K562 (cell line): ENCODE measurements around the gene NUP62CL. TPM values are rescaled to one million over a fixed set of nuclear protein-coding genes. Genes with fewer than 3 reads are reported as not detected.

ENCODE experiments used
- BCOR ChIP-seq: fragments of 450-650 bp; IDR thresholded peaks from 2 replicates; pipeline ENCODE4 v1.6.1; 2016
- HDAC6 ChIP-seq: IDR thresholded peaks from 2 replicates; pipeline ENCODE4 v1.6.1; 2012; ENCODE audit warnings: low read depth, mild to moderate bottlenecking, control low read depth, inconsistent platforms, low read length, moderate library complexity
- NFIX ChIP-seq: fragments of 250-450 bp; sonication (Bioruptor Pico); IDR thresholded peaks from 2 replicates; pipeline ENCODE4 v1.4.0; 2020; ENCODE audit warnings: low read depth, mild to moderate bottlenecking, moderate library complexity
- NFXL1 ChIP-seq: fragments of 450-650 bp; formaldehyde crosslinking; IDR thresholded peaks from 2 replicates; pipeline ENCODE4 v1.4.0; 2021; ENCODE audit warnings: mild to moderate bottlenecking
- ZBTB2 ChIP-seq: fragments of 450-650 bp; IDR thresholded peaks from 2 replicates; pipeline ENCODE4 v1.6.1; 2016; ENCODE audit warnings: antibody characterized with exemption
- ZFX ChIP-seq: sonication (generic); formaldehyde crosslinking; IDR thresholded peaks from 2 replicates; pipeline ENCODE4 v1.8.0; 2022; ENCODE audit warnings: mild to moderate bottlenecking, missing genetic modification reagents, moderate library complexity
- ZNF143 ChIP-seq: sonication (generic); formaldehyde crosslinking; IDR thresholded peaks from 2 replicates; pipeline ENCODE4 v1.9.0; 2022; ENCODE audit warnings: mild to moderate bottlenecking, missing genetic modification reagents
- polyA plus RNA-seq, 8 experiments: library from polyadenylated mRNA; depleted of rRNA in 4 of 8; stranded (reverse) in 5 of 8; unstranded in 3 of 8; fragments of >200 nt; fragmentation: Nextera tagmentation in 2 of 8; fragmentation: Illumina TruSeq in 1 of 8; extraction: Ambion mirVana in 2 of 8; extraction: Trizol in 1 of 8; gene quantifications; 2 replicates each; pipeline versions ENCODE4 v1.2.1 to v1.2.3, GENCODE V29; 2011 to 2014; ENCODE audit warnings: inconsistent platforms in 1 of 8, missing spikeins in 1 of 8
- total RNA-seq, 7 experiments: library from RNA; depleted of rRNA in 6 of 7; stranded (reverse); fragments of >200 nt in 6 of 7; fragmentation: Illumina TruSeq in 2 of 7; extraction: Trizol in 2 of 7; gene quantifications; 2 replicates each; pipeline versions ENCODE4 v1.2.1 to v1.2.3, GENCODE V29; 2011 to 2021; ENCODE audit warnings: low replicate concordance in 1 of 7
- TF ChIP-seq, protein P1 (sequence below): fragments of 450-650 bp; conservative IDR thresholded peaks from 2 replicates; pipeline ENCODE4 v1.6.1; 2016; ENCODE audit warnings: missing genetic modification characterization, low read depth, mild to moderate bottlenecking, control low read depth, missing compliant biosample characterization
- TF ChIP-seq, protein P2 (sequence below): fragments of 200-800 bp; sonication (Bioruptor generic); IDR thresholded peaks from 2 replicates; pipeline ENCODE4 v1.6.1; 2016; ENCODE audit warnings: missing genetic modification characterization, missing compliant biosample characterization
- TF ChIP-seq, protein P3 (sequence below): IDR thresholded peaks from 3 replicates; pipeline ENCODE4 v1.6.1; 2011; ENCODE audit warnings: borderline replicate concordance, mild to moderate bottlenecking, moderate library complexity; ENCODE audit not compliant: insufficient read length; ENCODE audit errors: extremely low read depth
- TF ChIP-seq, protein P4 (sequence below): fragments of 450-650 bp; IDR thresholded peaks from 2 replicates; pipeline ENCODE4 v1.6.1; 2018; ENCODE audit not compliant: partially characterized antibody

NUP62CL gene
- total and polyA plus RNA-seq, 9 of the 15 experiments (the other 6 are each of a cell fraction or from before 2014, with no cell fraction given): 29.7 to 101 (median 42.7) TPM

DNA sequence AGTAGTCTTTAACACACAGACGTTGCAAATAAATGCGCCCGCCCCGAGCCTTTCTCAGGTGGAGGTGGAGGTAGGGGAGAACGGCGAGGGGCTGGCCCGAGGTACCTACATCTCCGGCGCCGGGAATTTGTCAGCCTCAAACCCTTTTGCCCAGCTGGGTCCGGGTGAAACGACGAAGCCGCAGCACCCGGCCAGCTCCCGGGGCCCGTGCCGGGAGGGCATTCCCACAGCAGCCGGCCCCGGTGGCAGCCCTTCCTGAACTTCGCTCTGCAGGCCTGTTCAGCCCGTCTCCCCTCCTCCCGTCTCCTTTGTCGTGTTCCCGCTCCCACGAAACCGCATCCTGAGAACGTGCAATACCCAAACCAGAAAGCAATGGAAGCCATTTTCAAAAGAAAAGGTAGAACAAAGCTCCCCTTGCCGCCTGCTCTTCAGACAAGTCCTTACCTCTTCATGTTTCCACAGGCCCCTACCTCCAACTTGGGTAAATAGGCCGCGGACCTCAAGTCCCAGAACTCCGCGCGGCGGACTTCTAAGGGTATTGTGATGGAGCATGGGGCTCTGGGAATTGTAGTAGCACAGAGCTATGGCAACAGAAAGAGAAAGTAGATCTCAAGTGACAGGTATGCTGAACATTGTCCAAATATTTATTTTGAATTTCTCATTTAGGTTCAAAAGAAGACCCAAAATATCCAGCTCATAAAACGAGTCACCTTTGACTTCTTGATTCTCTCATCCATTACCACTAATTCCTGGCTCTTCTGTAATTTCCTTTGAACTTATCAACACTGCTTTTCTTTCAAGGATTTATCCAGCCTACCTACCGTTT lies 87.7 kb downstream of the NUP62CL start, which contains the start of gene RBM41 (continued):
- TF ChIP-seq, protein P1, sequence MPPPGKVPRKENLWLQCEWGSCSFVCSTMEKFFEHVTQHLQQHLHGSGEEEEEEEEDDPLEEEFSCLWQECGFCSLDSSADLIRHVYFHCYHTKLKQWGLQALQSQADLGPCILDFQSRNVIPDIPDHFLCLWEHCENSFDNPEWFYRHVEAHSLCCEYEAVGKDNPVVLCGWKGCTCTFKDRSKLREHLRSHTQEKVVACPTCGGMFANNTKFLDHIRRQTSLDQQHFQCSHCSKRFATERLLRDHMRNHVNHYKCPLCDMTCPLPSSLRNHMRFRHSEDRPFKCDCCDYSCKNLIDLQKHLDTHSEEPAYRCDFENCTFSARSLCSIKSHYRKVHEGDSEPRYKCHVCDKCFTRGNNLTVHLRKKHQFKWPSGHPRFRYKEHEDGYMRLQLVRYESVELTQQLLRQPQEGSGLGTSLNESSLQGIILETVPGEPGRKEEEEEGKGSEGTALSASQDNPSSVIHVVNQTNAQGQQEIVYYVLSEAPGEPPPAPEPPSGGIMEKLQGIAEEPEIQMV: 0 out of 2 replicates have a peak, but pooled peaks have one; percentile 13
- TF ChIP-seq, protein P2, sequence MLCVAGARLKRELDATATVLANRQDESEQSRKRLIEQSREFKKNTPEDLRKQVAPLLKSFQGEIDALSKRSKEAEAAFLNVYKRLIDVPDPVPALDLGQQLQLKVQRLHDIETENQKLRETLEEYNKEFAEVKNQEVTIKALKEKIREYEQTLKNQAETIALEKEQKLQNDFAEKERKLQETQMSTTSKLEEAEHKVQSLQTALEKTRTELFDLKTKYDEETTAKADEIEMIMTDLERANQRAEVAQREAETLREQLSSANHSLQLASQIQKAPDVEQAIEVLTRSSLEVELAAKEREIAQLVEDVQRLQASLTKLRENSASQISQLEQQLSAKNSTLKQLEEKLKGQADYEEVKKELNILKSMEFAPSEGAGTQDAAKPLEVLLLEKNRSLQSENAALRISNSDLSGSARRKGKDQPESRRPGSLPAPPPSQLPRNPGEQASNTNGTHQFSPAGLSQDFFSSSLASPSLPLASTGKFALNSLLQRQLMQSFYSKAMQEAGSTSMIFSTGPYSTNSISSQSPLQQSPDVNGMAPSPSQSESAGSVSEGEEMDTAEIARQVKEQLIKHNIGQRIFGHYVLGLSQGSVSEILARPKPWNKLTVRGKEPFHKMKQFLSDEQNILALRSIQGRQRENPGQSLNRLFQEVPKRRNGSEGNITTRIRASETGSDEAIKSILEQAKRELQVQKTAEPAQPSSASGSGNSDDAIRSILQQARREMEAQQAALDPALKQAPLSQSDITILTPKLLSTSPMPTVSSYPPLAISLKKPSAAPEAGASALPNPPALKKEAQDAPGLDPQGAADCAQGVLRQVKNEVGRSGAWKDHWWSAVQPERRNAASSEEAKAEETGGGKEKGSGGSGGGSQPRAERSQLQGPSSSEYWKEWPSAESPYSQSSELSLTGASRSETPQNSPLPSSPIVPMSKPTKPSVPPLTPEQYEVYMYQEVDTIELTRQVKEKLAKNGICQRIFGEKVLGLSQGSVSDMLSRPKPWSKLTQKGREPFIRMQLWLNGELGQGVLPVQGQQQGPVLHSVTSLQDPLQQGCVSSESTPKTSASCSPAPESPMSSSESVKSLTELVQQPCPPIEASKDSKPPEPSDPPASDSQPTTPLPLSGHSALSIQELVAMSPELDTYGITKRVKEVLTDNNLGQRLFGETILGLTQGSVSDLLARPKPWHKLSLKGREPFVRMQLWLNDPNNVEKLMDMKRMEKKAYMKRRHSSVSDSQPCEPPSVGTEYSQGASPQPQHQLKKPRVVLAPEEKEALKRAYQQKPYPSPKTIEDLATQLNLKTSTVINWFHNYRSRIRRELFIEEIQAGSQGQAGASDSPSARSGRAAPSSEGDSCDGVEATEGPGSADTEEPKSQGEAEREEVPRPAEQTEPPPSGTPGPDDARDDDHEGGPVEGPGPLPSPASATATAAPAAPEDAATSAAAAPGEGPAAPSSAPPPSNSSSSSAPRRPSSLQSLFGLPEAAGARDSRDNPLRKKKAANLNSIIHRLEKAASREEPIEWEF (CRISPR knock-in tag): no peak
- no peak for TF ChIP-seq BCOR
- TF ChIP-seq ZBTB2: no peak
- TF ChIP-seq ZNF143 (CRISPR knock-in tag): peak; percentile 82
- TF ChIP-seq NFIX (CRISPR knock-in tag): no peak
- TF ChIP-seq, protein P3, sequence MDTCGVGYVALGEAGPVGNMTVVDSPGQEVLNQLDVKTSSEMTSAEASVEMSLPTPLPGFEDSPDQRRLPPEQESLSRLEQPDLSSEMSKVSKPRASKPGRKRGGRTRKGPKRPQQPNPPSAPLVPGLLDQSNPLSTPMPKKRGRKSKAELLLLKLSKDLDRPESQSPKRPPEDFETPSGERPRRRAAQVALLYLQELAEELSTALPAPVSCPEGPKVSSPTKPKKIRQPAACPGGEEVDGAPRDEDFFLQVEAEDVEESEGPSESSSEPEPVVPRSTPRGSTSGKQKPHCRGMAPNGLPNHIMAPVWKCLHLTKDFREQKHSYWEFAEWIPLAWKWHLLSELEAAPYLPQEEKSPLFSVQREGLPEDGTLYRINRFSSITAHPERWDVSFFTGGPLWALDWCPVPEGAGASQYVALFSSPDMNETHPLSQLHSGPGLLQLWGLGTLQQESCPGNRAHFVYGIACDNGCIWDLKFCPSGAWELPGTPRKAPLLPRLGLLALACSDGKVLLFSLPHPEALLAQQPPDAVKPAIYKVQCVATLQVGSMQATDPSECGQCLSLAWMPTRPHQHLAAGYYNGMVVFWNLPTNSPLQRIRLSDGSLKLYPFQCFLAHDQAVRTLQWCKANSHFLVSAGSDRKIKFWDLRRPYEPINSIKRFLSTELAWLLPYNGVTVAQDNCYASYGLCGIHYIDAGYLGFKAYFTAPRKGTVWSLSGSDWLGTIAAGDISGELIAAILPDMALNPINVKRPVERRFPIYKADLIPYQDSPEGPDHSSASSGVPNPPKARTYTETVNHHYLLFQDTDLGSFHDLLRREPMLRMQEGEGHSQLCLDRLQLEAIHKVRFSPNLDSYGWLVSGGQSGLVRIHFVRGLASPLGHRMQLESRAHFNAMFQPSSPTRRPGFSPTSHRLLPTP: no peak
- TF ChIP-seq, protein P4, sequence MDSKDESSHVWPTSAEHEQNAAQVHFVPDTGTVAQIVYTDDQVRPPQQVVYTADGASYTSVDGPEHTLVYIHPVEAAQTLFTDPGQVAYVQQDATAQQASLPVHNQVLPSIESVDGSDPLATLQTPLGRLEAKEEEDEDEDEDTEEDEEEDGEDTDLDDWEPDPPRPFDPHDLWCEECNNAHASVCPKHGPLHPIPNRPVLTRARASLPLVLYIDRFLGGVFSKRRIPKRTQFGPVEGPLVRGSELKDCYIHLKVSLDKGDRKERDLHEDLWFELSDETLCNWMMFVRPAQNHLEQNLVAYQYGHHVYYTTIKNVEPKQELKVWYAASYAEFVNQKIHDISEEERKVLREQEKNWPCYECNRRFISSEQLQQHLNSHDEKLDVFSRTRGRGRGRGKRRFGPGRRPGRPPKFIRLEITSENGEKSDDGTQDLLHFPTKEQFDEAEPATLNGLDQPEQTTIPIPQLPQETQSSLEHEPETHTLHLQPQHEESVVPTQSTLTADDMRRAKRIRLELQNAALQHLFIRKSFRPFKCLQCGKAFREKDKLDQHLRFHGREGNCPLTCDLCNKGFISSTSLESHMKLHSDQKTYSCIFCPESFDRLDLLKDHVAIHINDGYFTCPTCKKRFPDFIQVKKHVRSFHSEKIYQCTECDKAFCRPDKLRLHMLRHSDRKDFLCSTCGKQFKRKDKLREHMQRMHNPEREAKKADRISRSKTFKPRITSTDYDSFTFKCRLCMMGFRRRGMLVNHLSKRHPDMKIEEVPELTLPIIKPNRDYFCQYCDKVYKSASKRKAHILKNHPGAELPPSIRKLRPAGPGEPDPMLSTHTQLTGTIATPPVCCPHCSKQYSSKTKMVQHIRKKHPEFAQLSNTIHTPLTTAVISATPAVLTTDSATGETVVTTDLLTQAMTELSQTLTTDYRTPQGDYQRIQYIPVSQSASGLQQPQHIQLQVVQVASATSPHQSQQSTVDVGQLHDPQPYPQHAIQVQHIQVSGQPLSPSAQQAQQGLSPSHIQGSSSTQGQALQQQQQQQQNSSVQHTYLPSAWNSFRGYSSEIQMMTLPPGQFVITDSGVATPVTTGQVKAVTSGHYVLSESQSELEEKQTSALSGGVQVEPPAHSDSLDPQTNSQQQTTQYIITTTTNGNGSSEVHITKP: no peak
- peak; percentile 95 for TF ChIP-seq ZFX (CRISPR knock-in tag)
- TF ChIP-seq HDAC6: no peak
- no peak for TF ChIP-seq NFXL1 (CRISPR knock-in tag)
